ENCODE results near the gene ZKSCAN5. TPM values are rescaled to one million over a fixed set of nuclear protein-coding genes. Genes with fewer than 3 reads are reported as not detected.
"Not testable (repeated sequence)": the region's sequence is repeated elsewhere in the genome, so short reads cannot be mapped to it uniquely, and the experiment has no call there.

ZKSCAN5 gene
- polyA plus RNA-seq, 4 donors = 3.8 to 7.9 (median 4.4) TPM

DNA sequence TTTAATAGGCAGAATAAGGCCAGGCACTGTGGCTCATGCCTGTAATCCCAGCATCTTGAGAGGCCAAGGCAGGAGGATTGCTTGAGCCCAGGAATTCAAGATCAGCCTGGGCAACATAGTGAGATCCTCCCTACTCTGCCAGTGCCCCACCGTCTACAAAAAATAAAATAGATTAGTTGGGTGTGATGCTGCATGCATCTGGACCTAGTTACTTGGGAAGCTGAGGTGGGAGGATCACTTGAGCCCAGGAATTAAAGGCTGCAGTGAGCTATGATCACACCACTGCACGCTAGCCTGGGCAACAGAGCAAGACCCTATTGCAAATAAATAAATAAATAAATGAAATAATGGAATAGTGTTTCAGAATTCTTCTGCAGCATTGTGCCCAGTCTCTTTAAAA is 31.2 kb downstream of the ZKSCAN5 start:
- FAIRE-seq = no peak

GRCh38 chr7:99539213-99539811 is 34.9 kb downstream of the ZKSCAN5 start:
- no peak for FAIRE-seq
- H3K9me3 ChIP-seq (ENCODE audit: control insufficient read depth in 2 of 2, insufficient read depth in 1 of 2, low read depth in 1 of 2, low read length in 1 of 2) = peaks cover 3 to 78% of the 10 kb centered on the region in 2 donors

More for the DNA sequence above, 31.2 kb downstream of the ZKSCAN5 start:
- H3K27me3 ChIP-seq (ENCODE audit: control insufficient read depth in 3 of 3, insufficient read depth in 3 of 3, low read length in 3 of 3) = no peaks in the 10 kb centered on the region
- no peak overlapping the region for H3K4me3 ChIP-seq (ENCODE audit: low read depth in 1 of 3, low read length in 3 of 3)
- no peak overlapping the region for H3K27ac ChIP-seq (ENCODE audit: low read depth in 1 of 3, low read length in 2 of 3)
- peaks cover 4 to 82% of the 10 kb centered on the region in 2 donors for H3K9me3 ChIP-seq (ENCODE audit: control insufficient read depth in 2 of 2, insufficient read depth in 1 of 2, low read depth in 1 of 2, low read length in 1 of 2)
- peaks cover 6 to 15% (median 15%) of the 10 kb centered on the region in 3 donors for H3K36me3 ChIP-seq (ENCODE audit: control insufficient read depth in 3 of 3, insufficient read depth in 2 of 3, low read depth in 1 of 3, low read length in 3 of 3)
- WGBS, 3 donors = 98 to 100% (median 99%) methylated on average over 2 of the region's 2 CpGs
- no peak for DNase-seq
- H3K4me1 ChIP-seq (ENCODE audit: control insufficient read depth in 3 of 3, insufficient read depth in 2 of 3, low read depth in 1 of 3, low read length in 2 of 3) = no peaks in the 10 kb centered on the region

GRCh38 chr7:99540542-99540941 is 36.1 kb downstream of the ZKSCAN5 start:
- 91 to 96% (median 93%) methylated on average over 5 of the region's 5 CpGs for WGBS, 3 donors
- Histone ChIP-seq H3K36me3 (ENCODE audit: control insufficient read depth in 3 of 3, insufficient read depth in 2 of 3, low read depth in 1 of 3, low read length in 3 of 3) (peaks cover 0 to 8% (median 0%) of the 10 kb centered on the region in 3 donors), H3K4me1 (ENCODE audit: control insufficient read depth in 3 of 3, insufficient read depth in 2 of 3, low read depth in 1 of 3, low read length in 2 of 3) (no peaks in the 10 kb centered on the region), H3K27me3 (ENCODE audit: control insufficient read depth in 3 of 3, insufficient read depth in 3 of 3, low read length in 3 of 3) (no peaks in the 10 kb centered on the region), H3K9me3 (ENCODE audit: control insufficient read depth in 2 of 2, insufficient read depth in 1 of 2, low read depth in 1 of 2, low read length in 1 of 2) (peaks cover 3 to 70% of the 10 kb centered on the region in 2 donors), H3K4me3 (ENCODE audit: low read depth in 1 of 3, low read length in 3 of 3) (no peak overlapping the region), H3K27ac (ENCODE audit: low read depth in 1 of 3, low read length in 2 of 3) (no peak overlapping the region)
- FAIRE-seq = no peak
- no peak for DNase-seq

More at GRCh38 chr7:99539213-99539811, 34.9 kb downstream of the ZKSCAN5 start:
- Histone ChIP-seq H3K27ac (ENCODE audit: low read depth in 1 of 3, low read length in 2 of 3) (no peak overlapping the region), H3K27me3 (ENCODE audit: control insufficient read depth in 3 of 3, insufficient read depth in 3 of 3, low read length in 3 of 3) (no peaks in the 10 kb centered on the region), H3K4me1 (ENCODE audit: control insufficient read depth in 3 of 3, insufficient read depth in 2 of 3, low read depth in 1 of 3, low read length in 2 of 3) (no peaks in the 10 kb centered on the region), H3K4me3 (ENCODE audit: low read depth in 1 of 3, low read length in 3 of 3) (no peak overlapping the region), H3K36me3 (ENCODE audit: control insufficient read depth in 3 of 3, insufficient read depth in 2 of 3, low read depth in 1 of 3, low read length in 3 of 3) (peaks cover 0 to 8% (median 0%) of the 10 kb centered on the region in 3 donors)
- 77 to 83% (median 78%) methylated on average over 7 of the region's 7 CpGs for WGBS, 3 donors
- DNase-seq = no peak

GRCh38 chr7:99541212-99541611 is 36.8 kb downstream of the ZKSCAN5 start:
- Histone ChIP-seq H3K27ac (ENCODE audit: low read depth in 1 of 3, low read length in 2 of 3) (no peak overlapping the region), H3K9me3 (ENCODE audit: control insufficient read depth in 2 of 2, insufficient read depth in 1 of 2, low read depth in 1 of 2, low read length in 1 of 2) (peaks cover 3 to 68% of the 10 kb centered on the region in 2 donors), H3K4me1 (ENCODE audit: control insufficient read depth in 3 of 3, insufficient read depth in 2 of 3, low read depth in 1 of 3, low read length in 2 of 3) (no peaks in the 10 kb centered on the region), H3K27me3 (ENCODE audit: control insufficient read depth in 3 of 3, insufficient read depth in 3 of 3, low read length in 3 of 3) (no peaks in the 10 kb centered on the region), H3K36me3 (ENCODE audit: control insufficient read depth in 3 of 3, insufficient read depth in 2 of 3, low read depth in 1 of 3, low read length in 3 of 3) (peaks cover 0 to 10% (median 0%) of the 10 kb centered on the region in 3 donors), H3K4me3 (ENCODE audit: low read depth in 1 of 3, low read length in 3 of 3) (no peak overlapping the region)
- WGBS, 3 donors = 89 to 93% (median 90%) methylated on average over 9 of the region's 9 CpGs
- DNase-seq (no peak), FAIRE-seq (no peak)

- Histone ChIP-seq H3K4me1 (ENCODE audit: control insufficient read depth in 3 of 3, insufficient read depth in 2 of 3, low read depth in 1 of 3, low read length in 2 of 3) (no peaks in the 10 kb centered on the region), H3K4me3 (ENCODE audit: low read depth in 1 of 3, low read length in 3 of 3) (no peak overlapping the region), H3K9me3 (ENCODE audit: control insufficient read depth in 2 of 2, insufficient read depth in 1 of 2, low read depth in 1 of 2, low read length in 1 of 2) (peaks cover 3 to 70% of the 10 kb centered on the region in 2 donors), H3K36me3 (ENCODE audit: control insufficient read depth in 3 of 3, insufficient read depth in 2 of 3, low read depth in 1 of 3, low read length in 3 of 3) (peaks cover 0 to 13% (median 4%) of the 10 kb centered on the region in 3 donors), H3K27ac (ENCODE audit: low read depth in 1 of 3, low read length in 2 of 3) (no peak overlapping the region), H3K27me3 (ENCODE audit: control insufficient read depth in 3 of 3, insufficient read depth in 3 of 3, low read length in 3 of 3) (no peaks in the 10 kb centered on the region)
- 94 to 98% (median 98%) methylated on average over 34 of the region's 34 CpGs for WGBS, 3 donors
- DNase-seq (no peak), FAIRE-seq (no peak)
Observed at GRCh38 chr7:99543081-99543671, 38.7 kb downstream of the ZKSCAN5 start.

DNA sequence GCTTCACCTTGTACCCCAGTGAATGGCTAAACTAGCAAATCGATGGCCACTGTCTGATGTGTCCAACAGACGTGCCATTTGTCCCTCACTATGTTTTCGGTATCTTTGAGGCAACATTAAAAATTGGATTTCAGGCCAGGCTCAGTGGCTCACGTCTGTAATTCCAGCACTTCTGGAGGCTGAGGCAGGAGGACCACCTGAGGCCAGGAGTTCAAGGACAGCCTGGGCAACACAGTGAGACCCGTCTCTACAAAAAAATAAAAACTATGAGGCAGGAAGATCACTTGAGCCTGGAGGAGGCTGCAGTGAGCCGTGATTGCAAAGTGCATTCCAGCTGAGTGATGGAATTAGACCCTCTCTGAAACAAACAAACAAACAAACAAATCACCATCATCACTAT is 39.5 kb downstream of the ZKSCAN5 start:
- no peak for DNase-seq
- Histone ChIP-seq H3K36me3 (ENCODE audit: control insufficient read depth in 3 of 3, insufficient read depth in 2 of 3, low read depth in 1 of 3, low read length in 3 of 3) (peaks cover 0 to 13% (median 4%) of the 10 kb centered on the region in 3 donors), H3K27ac (ENCODE audit: low read depth in 1 of 3, low read length in 2 of 3) (no peak overlapping the region), H3K27me3 (ENCODE audit: control insufficient read depth in 3 of 3, insufficient read depth in 3 of 3, low read length in 3 of 3) (no peaks in the 10 kb centered on the region), H3K9me3 (ENCODE audit: control insufficient read depth in 2 of 2, insufficient read depth in 1 of 2, low read depth in 1 of 2, low read length in 1 of 2) (peaks cover 3 to 68% of the 10 kb centered on the region in 2 donors), H3K4me3 (ENCODE audit: low read depth in 1 of 3, low read length in 3 of 3) (no peak overlapping the region), H3K4me1 (ENCODE audit: control insufficient read depth in 3 of 3, insufficient read depth in 2 of 3, low read depth in 1 of 3, low read length in 2 of 3) (no peaks in the 10 kb centered on the region)
- WGBS, 3 donors = 92 to 95% (median 92%) methylated on average over 6 of the region's 6 CpGs
- no peak for FAIRE-seq

DNA sequence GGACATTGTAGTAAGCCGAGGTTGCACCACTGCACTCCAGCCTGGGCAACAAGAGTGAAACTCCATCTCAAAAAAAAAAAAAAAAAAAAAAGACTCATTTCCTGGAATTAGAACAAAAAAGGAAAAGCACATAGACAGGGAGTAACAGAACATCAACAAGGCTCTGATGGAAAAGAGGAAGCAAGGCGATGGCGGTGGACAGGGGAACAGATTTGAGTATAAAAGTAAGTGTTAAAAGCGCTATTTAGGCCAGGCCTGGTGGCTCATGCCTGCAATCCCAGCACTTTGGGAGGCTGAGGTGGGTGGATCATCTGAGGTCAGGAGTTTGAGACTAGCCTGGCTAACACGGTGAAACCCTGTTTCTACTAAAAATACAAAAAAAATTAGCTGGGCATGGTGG is 40.8 kb downstream of the ZKSCAN5 start:
- H3K4me1 ChIP-seq (ENCODE audit: control insufficient read depth in 3 of 3, insufficient read depth in 2 of 3, low read depth in 1 of 3, low read length in 2 of 3); DNase-seq; H3K27me3 ChIP-seq (ENCODE audit: control insufficient read depth in 3 of 3, insufficient read depth in 3 of 3, low read length in 3 of 3); H3K4me3 ChIP-seq (ENCODE audit: low read depth in 1 of 3, low read length in 3 of 3); FAIRE-seq; H3K27ac ChIP-seq (ENCODE audit: low read depth in 1 of 3, low read length in 2 of 3): not testable (repeated sequence)
- WGBS, 3 donors = 97 to 99% (median 97%) methylated on average over 5 of the region's 5 CpGs
- H3K36me3 ChIP-seq (ENCODE audit: control insufficient read depth in 3 of 3, insufficient read depth in 2 of 3, low read depth in 1 of 3, low read length in 3 of 3) = peaks cover 0 to 13% (median 4%) of the 10 kb centered on the region in 3 donors
- peaks cover 3 to 56% of the 10 kb centered on the region in 2 donors for H3K9me3 ChIP-seq (ENCODE audit: control insufficient read depth in 2 of 2, insufficient read depth in 1 of 2, low read depth in 1 of 2, low read length in 1 of 2)

DNA sequence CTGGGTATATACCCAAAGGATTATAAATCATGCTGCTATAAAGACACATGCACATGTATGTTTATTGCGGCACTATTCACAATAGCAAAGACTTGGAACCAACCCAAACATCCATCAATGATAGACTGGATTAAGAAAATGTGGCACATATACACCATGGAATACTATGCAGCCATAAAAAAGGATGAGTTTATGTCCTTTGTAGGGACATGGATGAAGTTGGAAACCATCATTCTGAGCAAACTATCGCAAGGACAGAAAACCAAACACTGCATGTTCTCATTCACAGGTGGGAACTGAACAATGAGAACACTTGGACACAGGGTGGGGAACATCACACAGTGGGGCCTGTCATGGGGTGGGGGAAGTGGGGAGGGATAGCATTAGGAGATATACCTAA is 45.1 kb downstream of the ZKSCAN5 start:
- H3K4me1 ChIP-seq (ENCODE audit: control insufficient read depth in 3 of 3, insufficient read depth in 2 of 3, low read depth in 1 of 3, low read length in 2 of 3); H3K36me3 ChIP-seq (ENCODE audit: control insufficient read depth in 3 of 3, insufficient read depth in 2 of 3, low read depth in 1 of 3, low read length in 3 of 3); DNase-seq; H3K4me3 ChIP-seq (ENCODE audit: low read depth in 1 of 3, low read length in 3 of 3); FAIRE-seq; H3K27ac ChIP-seq (ENCODE audit: low read depth in 1 of 3, low read length in 2 of 3); H3K27me3 ChIP-seq (ENCODE audit: control insufficient read depth in 3 of 3, insufficient read depth in 3 of 3, low read length in 3 of 3): not testable (repeated sequence)
- WGBS, 3 donors = 80 to 100% (median 100%) methylated on average over 1 of the region's 2 CpGs
- H3K9me3 ChIP-seq (ENCODE audit: control insufficient read depth in 2 of 2, insufficient read depth in 1 of 2, low read depth in 1 of 2, low read length in 1 of 2) = peaks cover 0 to 19% of the 10 kb centered on the region in 2 donors
